Testis (tissue), 2 donors: ENCODE data around the gene COPS7A.
"Not testable (repeated sequence)": the region's sequence is repeated elsewhere in the genome, so short reads cannot be mapped to it uniquely, and the experiment has no call there.

Experiments
- CTCF ChIP-seq, 3 experiments: fragments of 450-650 bp in 2 of 3; fragments of 200-600 bp in 1 of 3; sonication (generic) in 1 of 3; IDR thresholded peaks; one replicate each; pipeline ENCODE4 v1.5.1; 2016 to 2019; ENCODE audit warnings: antibody characterized with exemption in 3 of 3, mild to moderate bottlenecking in 2 of 3, moderate library complexity in 1 of 3
- POLR2A ChIP-seq: fragments of 450-650 bp; IDR thresholded peaks from one replicate; pipeline ENCODE4 v1.6.1; 2017; ENCODE audit warnings: antibody characterized with exemption, mild to moderate bottlenecking, moderate library complexity

- TF ChIP-seq CTCF (IDR thresholded peaks at IDR 0.05); POLR2A: not testable (repeated sequence)
Observed at GRCh38 chr12:6742080-6742479, 18.2 kb downstream of the COPS7A start.
